IMR-90 (cell line): ENCODE data around the gene PABPN1. TPM values are rescaled to one million over a fixed set of nuclear protein-coding genes. Genes with fewer than 3 reads are reported as not detected.

Experiments used
- ATAC-seq: fragments of 200-7000 bp; cut with Tn5 transposase; 2 replicates; pipeline ENCODE4 v1.9.1; 2020; ENCODE audit warnings: low read depth, mild to moderate bottlenecking, moderate library complexity
- BruUV-seq: library from RNA; stranded (reverse); fragments of 400-500 nt; replicated peaks from 2 replicates; lab custom pipeline; 2021; lab: Mats Ljungman, UMichigan
- CTCF ChIA-PET: fragments of 300-600 bp; formaldehyde crosslinking; extraction: SDS; loops from one replicate; lab custom pipeline; 2021; ENCODE audit warnings: antibody characterized with exemption; lab: Yijun Ruan, JAX
- POLR2A ChIA-PET: fragments of 300-600 bp; sonication (Branson Sonifier 250); formaldehyde crosslinking; loops from one replicate; lab custom pipeline; 2022; ENCODE audit warnings: antibody characterized with exemption; ENCODE audit not compliant: unreplicated experiment; lab: Charles Lee
- DNase-seq: peaks from one replicate; pipeline ENCODE4 v3.0.0; 2013
- H2AFZ ChIP-seq: replicated peaks from 2 replicates; pipeline ENCODE3; 2013; ENCODE audit warnings: low read length, mild to moderate bottlenecking; ENCODE audit not compliant: poor library complexity
- H2AK5ac ChIP-seq: 2 replicates; pipeline ENCODE4 v1.6.1; 2013; ENCODE audit warnings: low read depth, low read length, inconsistent platforms
- H2AK9ac ChIP-seq: replicated peaks from 2 replicates; pipeline ENCODE3; 2013; ENCODE audit warnings: mild to moderate bottlenecking, low read depth, low read length, moderate library complexity; ENCODE audit not compliant: poor library complexity
- H2BK120ac ChIP-seq: 2 replicates; pipeline ENCODE4 v1.6.1; 2013; ENCODE audit warnings: low read depth, low read length, inconsistent platforms
- H2BK15ac ChIP-seq: 3 replicates; pipeline ENCODE4 v1.6.1; 2013; ENCODE audit warnings: low read depth, low read length, inconsistent platforms
- H2BK20ac ChIP-seq: 2 replicates; pipeline ENCODE4 v1.6.1; 2013; ENCODE audit warnings: low read depth, mild to moderate bottlenecking, inconsistent platforms, low read length, moderate library complexity
- H2BK5ac ChIP-seq: 2 replicates; pipeline ENCODE4 v1.6.1; 2013; ENCODE audit warnings: mild to moderate bottlenecking, low read depth, low read length, inconsistent platforms; ENCODE audit not compliant: poor library complexity, severe bottlenecking
- H3K14ac ChIP-seq: replicated peaks from 2 replicates; pipeline ENCODE4 v1.6.1; 2013; ENCODE audit warnings: low read depth, low read length, inconsistent platforms
- H3K18ac ChIP-seq: 2 replicates; pipeline ENCODE4 v1.6.1; 2013; ENCODE audit warnings: low read depth, low read length, control low read depth
- H3K23ac ChIP-seq: 2 replicates; pipeline ENCODE4 v1.6.1; 2013; ENCODE audit warnings: low read depth, low read length, inconsistent platforms
- H3K27ac ChIP-seq: 2 replicates; pipeline ENCODE4 v1.5.1; 2013; ENCODE audit warnings: mild to moderate bottlenecking, control low read depth, low read length; ENCODE audit not compliant: insufficient read depth
- H3K27me3 ChIP-seq: 2 replicates; pipeline ENCODE4 v1.6.1; 2013; ENCODE audit warnings: low read length; ENCODE audit not compliant: control insufficient read depth, insufficient read depth
- H3K36me3 ChIP-seq: 2 replicates; pipeline ENCODE4 v1.6.1; 2013; ENCODE audit warnings: low read length, mixed read lengths; ENCODE audit not compliant: control insufficient read depth, insufficient read depth
- H3K4ac ChIP-seq: 2 replicates; pipeline ENCODE4 v1.6.1; 2013; ENCODE audit warnings: low read depth, low read length, inconsistent platforms
- H3K4me1 ChIP-seq: 2 replicates; pipeline ENCODE4 v1.6.1; 2013; ENCODE audit warnings: low read length, mixed read lengths; ENCODE audit not compliant: control insufficient read depth, insufficient read depth
- H3K4me2 ChIP-seq: 2 replicates; pipeline ENCODE4 v1.6.1; 2013; ENCODE audit warnings: low read depth, mild to moderate bottlenecking, control low read depth, low read length, moderate library complexity
- H3K4me3 ChIP-seq: 2 replicates; pipeline ENCODE4 v1.5.1; 2013; ENCODE audit warnings: low read depth, mild to moderate bottlenecking, control low read depth, low read length, moderate library complexity; ENCODE audit not compliant: insufficient read depth
- H3K56ac ChIP-seq: 2 replicates; pipeline ENCODE4 v1.6.1; 2013; ENCODE audit warnings: low read length, inconsistent platforms; ENCODE audit not compliant: insufficient read depth; ENCODE audit errors: extremely low read depth
- H3K79me1 ChIP-seq, 2 experiments: 2 replicates each; pipeline ENCODE4 v1.6.1; 2013; ENCODE audit warnings: low read length in 2 of 2, inconsistent platforms in 1 of 2, low read depth in 1 of 2
- H3K9ac ChIP-seq: 2 replicates; pipeline ENCODE4 v1.6.1; 2013; ENCODE audit warnings: low read depth, low read length, control low read depth
- H3K9me1 ChIP-seq: 2 replicates; pipeline ENCODE4 v1.6.1; 2013; ENCODE audit warnings: low read length, inconsistent platforms; ENCODE audit not compliant: insufficient read depth
- H3K9me3 ChIP-seq: 2 replicates; pipeline ENCODE4 v1.6.1; 2013; ENCODE audit warnings: low read length; ENCODE audit not compliant: control insufficient read depth, insufficient read depth
- H4K20me1 ChIP-seq: 2 replicates; pipeline ENCODE4 v1.6.1; 2013; ENCODE audit warnings: low read length, inconsistent platforms; ENCODE audit not compliant: insufficient read depth
- H4K5ac ChIP-seq: 2 replicates; pipeline ENCODE4 v1.6.1; 2013; ENCODE audit warnings: mild to moderate bottlenecking, low read depth, low read length, control low read depth
- H4K8ac ChIP-seq, 2 experiments: 2 replicates each; pipeline ENCODE4 v1.6.1; 2013; ENCODE audit warnings: low read depth in 2 of 2, low read length in 2 of 2, control low read depth in 1 of 2, inconsistent platforms in 1 of 2
- H4K91ac ChIP-seq: 2 replicates; pipeline ENCODE4 v1.6.1; 2013; ENCODE audit warnings: low read depth, low read length, inconsistent platforms; ENCODE audit not compliant: insufficient read depth
- BHLHE40 ChIP-seq: fragments of 150-350 bp; IDR thresholded peaks from 2 replicates; pipeline ENCODE4 v1.6.1; 2016; ENCODE audit warnings: mild to moderate bottlenecking, low read depth, low read length
- CEBPB ChIP-seq: IDR thresholded peaks from 2 replicates; pipeline ENCODE4 v1.6.1; 2012; ENCODE audit warnings: low read depth, low read length, improper control_type of control experiment
- CHD1 ChIP-seq: IDR thresholded peaks from 2 replicates; pipeline ENCODE4 v1.6.1; 2012; ENCODE audit warnings: low read depth, low read length, improper control_type of control experiment
- FOS ChIP-seq: fragments of 150-350 bp; IDR thresholded peaks from 2 replicates; pipeline ENCODE4 v1.6.1; 2016; ENCODE audit warnings: low read depth, low read length
- MAFK ChIP-seq: IDR thresholded peaks from 2 replicates; pipeline ENCODE4 v1.6.1; 2012; ENCODE audit warnings: low read depth, low read length, improper control_type of control experiment
- NFE2L2 ChIP-seq: fragments of 150-350 bp; IDR thresholded peaks from 2 replicates; pipeline ENCODE4 v1.6.1; 2016; ENCODE audit warnings: low read depth, mild to moderate bottlenecking, low read length
- POLR2A ChIP-seq: IDR thresholded peaks from 2 replicates; pipeline ENCODE4 v1.6.1; 2012; ENCODE audit warnings: mild to moderate bottlenecking, low read depth, low read length
- RFX5 ChIP-seq: IDR thresholded peaks from 2 replicates; pipeline ENCODE4 v1.8.0; 2012; ENCODE audit warnings: low read depth, mild to moderate bottlenecking, low read length, moderate library complexity
- SMC3 ChIP-seq: fragments of 150-350 bp; IDR thresholded peaks from 2 replicates; pipeline ENCODE4 v1.6.1; 2016; ENCODE audit warnings: low read depth, mild to moderate bottlenecking, antibody characterized with exemption, low read length, moderate library complexity
- WGBS, 2 experiments: methylation state at CpG; one replicate each; pipeline versions ENCODE4 v1.1.5 to v1.1.7; 2013; ENCODE audit warnings: missing lambda C conversion rate in 2 of 2; ENCODE audit not compliant: insufficient read length in 1 of 2; ENCODE audit errors: extremely low coverage in 2 of 2; 5-methylcytosine and 5-hydroxymethylcytosine counted together
- dilution Hi-C: fragments of 300-500 bp; cut with HindIII; formaldehyde crosslinking; loops from one replicate; pipeline ENCODE4 v1.14.3; 2018; ENCODE audit warnings: low sequenced_read_pairs; ENCODE audit not compliant: unreplicated experiment
- in situ Hi-C: fragments of 300-500 bp; cut with MboI; formaldehyde crosslinking; loops from 3 replicates; pipeline ENCODE4 v1.14.3; 2019; ENCODE audit warnings: low sequenced_read_pairs, inconsistent platforms, mixed read lengths
- intact Hi-C: fragments of 100-400 bp; cut with micrococcal nuclease; formaldehyde crosslinking; loops from 2 replicates; pipeline ENCODE4 v1.10.0; 2022
- polyA plus RNA-seq, 3 experiments: library from polyadenylated mRNA; depleted of rRNA; stranded (reverse); fragments of >200 nt; gene quantifications; 2 replicates each; pipeline ENCODE4 v1.2.3, GENCODE V29; 2012; ENCODE audit warnings: low replicate concordance in 1 of 3
- total RNA-seq: library from RNA; depleted of rRNA; stranded (reverse); fragments of >200 nt; gene quantifications from 2 replicates; pipeline ENCODE4 v1.2.3, GENCODE V29; 2012
- TF ChIP-seq, protein P1 (sequence below): conservative IDR thresholded peaks from 2 replicates; pipeline ENCODE4 v1.5.1; 2012; ENCODE audit warnings: mild to moderate bottlenecking, low read depth, low read length, improper control_type of control experiment
- TF ChIP-seq, protein P2 (sequence below): fragments of 150-350 bp; IDR thresholded peaks from 2 replicates; pipeline ENCODE4 v1.6.1; 2017; ENCODE audit warnings: mild to moderate bottlenecking, antibody characterized with exemption, low read length, low read depth
- TF ChIP-seq, protein P3 (sequence below): fragments of 150-350 bp; IDR thresholded peaks from 2 replicates; pipeline ENCODE4 v1.6.1; 2016; ENCODE audit warnings: low read depth, mild to moderate bottlenecking, low read length, moderate library complexity, borderline replicate concordance

PABPN1 gene
- total and polyA plus RNA-seq, 2 of the 4 experiments (the other 2 are of a cell fraction), result 104 to 211 TPM

DNA sequence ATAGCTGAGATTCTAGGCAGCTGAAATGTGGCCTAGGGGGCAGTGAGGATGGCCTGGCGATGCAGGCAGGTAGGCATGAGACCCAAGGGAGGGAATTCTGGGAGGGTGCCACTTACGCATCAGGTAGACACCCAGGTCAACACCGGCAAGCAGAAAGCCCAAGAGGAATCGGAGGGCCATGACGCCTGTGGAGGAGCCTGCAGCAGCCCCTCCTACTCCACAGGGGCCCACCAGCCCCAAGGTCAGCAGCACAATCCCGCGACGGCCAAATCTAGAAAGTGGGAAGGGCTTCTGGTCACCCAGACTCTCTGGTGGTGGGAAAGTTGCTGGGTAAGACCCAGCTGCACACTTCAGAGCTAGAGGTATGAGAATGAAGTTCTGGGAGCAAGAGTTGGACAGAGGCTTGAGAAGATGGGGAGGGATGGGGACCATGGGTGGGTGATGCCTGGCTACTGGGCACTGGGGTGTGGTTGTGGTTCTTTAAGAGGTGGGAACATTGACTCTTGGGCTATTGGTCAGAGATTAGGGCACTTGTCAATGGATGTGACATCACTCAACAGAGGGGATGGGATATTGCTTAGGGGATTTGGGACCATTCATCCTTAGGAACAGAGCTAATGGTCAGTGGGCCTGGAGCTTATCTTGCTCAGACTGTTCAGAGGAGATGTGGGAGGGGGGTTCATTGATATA is 28.0 kb downstream of the PABPN1 start:
- Histone ChIP-seq H2AFZ (no peak overlapping the region), H2BK20ac (no peak overlapping the region), H2BK120ac (no peak overlapping the region), H3K23ac (no peak overlapping the region), H4K8ac (no peak overlapping the region), H3K14ac (no peak overlapping the region), H3K36me3 (peaks cover 10% of the 10 kb centered on the region), H3K9ac (no peak overlapping the region), H4K91ac (no peak overlapping the region), H3K18ac (no peak overlapping the region), H3K79me1 (peaks cover 0 to 7% of the 10 kb centered on the region in 2 experiments; a peak in 3 of 4 replicates), H2AK9ac (no peak overlapping the region), H3K27me3 (no peaks in the 10 kb centered on the region), H4K20me1 (no peaks in the 10 kb centered on the region; the same call in 1 of the 2 replicates), H3K56ac (no peak overlapping the region), H3K9me3 (no peaks in the 10 kb centered on the region), H3K4me3 (no peak overlapping the region), H3K4ac (no peak overlapping the region), H4K5ac (no peak overlapping the region), H3K9me1 (no peaks in the 10 kb centered on the region), H2AK5ac (no peak overlapping the region), H3K4me1 (peaks cover 3% of the 10 kb centered on the region; the same call in 1 of the 2 replicates), H3K4me2 (no peak overlapping the region), H3K27ac (no peak overlapping the region), H2BK15ac (no peak overlapping the region), H2BK5ac (no peak overlapping the region)
- DNase-seq (no peak), ATAC-seq (no peak)
- POLR2A ChIA-PET, result no interaction called here
- CTCF ChIA-PET, result no interaction called here
- dilution Hi-C loops (no loop called here), in situ Hi-C loops (no loop called here), intact Hi-C loops (no loop called here)
- TF ChIP-seq, protein P1, sequence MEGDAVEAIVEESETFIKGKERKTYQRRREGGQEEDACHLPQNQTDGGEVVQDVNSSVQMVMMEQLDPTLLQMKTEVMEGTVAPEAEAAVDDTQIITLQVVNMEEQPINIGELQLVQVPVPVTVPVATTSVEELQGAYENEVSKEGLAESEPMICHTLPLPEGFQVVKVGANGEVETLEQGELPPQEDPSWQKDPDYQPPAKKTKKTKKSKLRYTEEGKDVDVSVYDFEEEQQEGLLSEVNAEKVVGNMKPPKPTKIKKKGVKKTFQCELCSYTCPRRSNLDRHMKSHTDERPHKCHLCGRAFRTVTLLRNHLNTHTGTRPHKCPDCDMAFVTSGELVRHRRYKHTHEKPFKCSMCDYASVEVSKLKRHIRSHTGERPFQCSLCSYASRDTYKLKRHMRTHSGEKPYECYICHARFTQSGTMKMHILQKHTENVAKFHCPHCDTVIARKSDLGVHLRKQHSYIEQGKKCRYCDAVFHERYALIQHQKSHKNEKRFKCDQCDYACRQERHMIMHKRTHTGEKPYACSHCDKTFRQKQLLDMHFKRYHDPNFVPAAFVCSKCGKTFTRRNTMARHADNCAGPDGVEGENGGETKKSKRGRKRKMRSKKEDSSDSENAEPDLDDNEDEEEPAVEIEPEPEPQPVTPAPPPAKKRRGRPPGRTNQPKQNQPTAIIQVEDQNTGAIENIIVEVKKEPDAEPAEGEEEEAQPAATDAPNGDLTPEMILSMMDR, result no peak
- no peak for TF ChIP-seq CHD1
- no peak for TF ChIP-seq POLR2A
- no peak for TF ChIP-seq NFE2L2
- TF ChIP-seq CEBPB, result no peak
- TF ChIP-seq MAFK, result no peak
- TF ChIP-seq BHLHE40, result no peak
- no peak for TF ChIP-seq SMC3
- no peak for TF ChIP-seq FOS
- TF ChIP-seq, protein P2, sequence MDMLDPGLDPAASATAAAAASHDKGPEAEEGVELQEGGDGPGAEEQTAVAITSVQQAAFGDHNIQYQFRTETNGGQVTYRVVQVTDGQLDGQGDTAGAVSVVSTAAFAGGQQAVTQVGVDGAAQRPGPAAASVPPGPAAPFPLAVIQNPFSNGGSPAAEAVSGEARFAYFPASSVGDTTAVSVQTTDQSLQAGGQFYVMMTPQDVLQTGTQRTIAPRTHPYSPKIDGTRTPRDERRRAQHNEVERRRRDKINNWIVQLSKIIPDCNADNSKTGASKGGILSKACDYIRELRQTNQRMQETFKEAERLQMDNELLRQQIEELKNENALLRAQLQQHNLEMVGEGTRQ, result no peak
- TF ChIP-seq, protein P3, sequence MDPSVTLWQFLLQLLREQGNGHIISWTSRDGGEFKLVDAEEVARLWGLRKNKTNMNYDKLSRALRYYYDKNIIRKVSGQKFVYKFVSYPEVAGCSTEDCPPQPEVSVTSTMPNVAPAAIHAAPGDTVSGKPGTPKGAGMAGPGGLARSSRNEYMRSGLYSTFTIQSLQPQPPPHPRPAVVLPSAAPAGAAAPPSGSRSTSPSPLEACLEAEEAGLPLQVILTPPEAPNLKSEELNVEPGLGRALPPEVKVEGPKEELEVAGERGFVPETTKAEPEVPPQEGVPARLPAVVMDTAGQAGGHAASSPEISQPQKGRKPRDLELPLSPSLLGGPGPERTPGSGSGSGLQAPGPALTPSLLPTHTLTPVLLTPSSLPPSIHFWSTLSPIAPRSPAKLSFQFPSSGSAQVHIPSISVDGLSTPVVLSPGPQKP, result no peak
- TF ChIP-seq RFX5, result no peak
- no CpG with 5 or more reads among the region's 8 CpGs for WGBS, 2 experiments
- BruUV-seq, result no TSS peak
